CMK (cell line): ENCODE results near the gene TRAPPC3L.
"Not testable (repeated sequence)": the region's sequence is repeated elsewhere in the genome, so short reads cannot be mapped to it uniquely, and the experiment has no call there.

Source experiments
- DNase-seq: peaks from one replicate; pipeline ENCODE4 v3.0.0-alpha.2; 2010; ENCODE audit warnings: low read depth

Gene TRAPPC3L

DNA sequence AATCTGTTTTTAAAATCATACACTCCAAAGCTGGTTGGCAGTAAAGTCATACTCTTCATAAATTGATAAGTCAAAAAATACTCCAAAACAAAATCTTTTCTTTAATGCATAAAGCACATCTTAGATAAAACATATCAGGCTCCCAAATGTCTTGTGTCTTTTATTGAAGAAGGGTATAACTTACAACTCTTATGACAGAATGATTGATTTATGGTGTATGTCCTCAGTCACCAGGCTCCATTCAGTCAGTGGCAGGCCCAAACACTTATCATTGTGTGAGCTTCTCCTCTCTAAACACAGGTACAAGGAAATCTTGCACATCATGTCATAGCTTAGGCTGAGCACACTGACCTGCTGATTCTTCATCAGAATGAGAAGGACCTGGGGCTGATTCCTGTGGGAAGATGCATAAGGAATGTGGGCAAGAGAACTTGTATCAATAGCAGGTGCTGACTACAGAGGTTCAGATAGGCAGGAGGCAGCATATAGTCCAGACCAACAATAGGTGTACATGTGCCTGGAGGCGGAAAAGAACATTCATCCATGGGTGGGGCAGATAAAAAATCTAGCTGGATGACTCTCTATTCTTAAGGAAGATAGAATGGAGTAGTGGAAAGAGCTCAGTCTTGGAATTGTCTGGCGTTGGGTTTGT is 32.1 kb downstream of the TRAPPC3L start:
- no peak for DNase-seq

DNA sequence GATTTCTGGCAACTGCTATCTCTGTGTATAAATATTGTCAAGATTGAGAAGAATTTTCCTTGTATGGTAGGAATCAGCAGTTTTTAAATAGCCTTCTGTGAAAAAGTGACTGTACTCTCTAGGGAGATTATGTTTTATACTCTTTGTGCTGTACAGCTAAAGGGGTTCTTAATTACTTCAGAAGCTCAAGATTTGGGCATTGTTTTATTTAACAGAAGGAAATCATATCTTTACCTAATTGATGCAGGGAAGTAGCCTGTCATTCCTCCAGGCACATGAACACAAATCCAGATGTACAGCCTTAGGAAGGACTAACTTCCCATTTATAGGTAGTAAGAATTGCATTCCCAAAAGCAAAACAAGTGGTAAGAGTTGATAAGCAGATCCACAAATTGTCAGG is 32.8 kb downstream of the TRAPPC3L start:
- no peak for DNase-seq

GRCh38 chr6:116512111-116512559 is 33.3 kb downstream of the TRAPPC3L start:
- no peak for DNase-seq

DNA sequence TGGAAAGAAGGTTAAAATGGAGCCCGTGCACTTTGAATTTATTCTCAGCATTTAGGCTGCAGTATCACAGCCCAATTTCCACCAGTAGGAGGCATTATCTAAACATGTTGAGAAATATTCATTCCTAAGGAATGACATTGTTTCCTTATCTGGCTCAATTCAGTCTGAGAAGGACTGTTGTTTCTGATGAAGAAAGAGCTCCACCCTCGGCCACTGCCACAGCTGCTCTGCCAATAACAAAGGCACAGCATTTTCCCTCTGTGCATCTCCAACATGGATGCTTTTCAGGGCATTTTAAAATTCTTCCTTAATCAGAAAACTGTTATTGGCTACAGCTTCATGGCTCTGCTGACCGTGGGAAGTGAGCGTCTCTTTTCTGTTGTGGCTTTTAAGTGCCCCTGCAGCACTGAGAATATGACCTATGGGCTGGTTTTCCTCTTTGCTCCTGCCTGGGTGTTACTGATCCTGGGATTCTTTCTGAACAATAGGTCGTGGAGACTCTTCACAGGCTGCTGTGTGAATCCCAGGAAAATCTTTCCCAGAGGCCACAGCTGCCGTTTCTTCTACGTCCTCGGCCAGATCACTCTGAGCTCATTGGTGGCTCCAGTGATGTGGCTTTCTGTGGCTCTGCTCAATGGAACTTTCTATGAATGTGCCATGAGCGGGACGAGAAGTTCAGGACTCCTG is 33.9 kb downstream of the TRAPPC3L start, which contains the start of gene CALHM5:
CALHM5 (plus strand) TSS at position 216 of the 687 bp plus-strand sequence; CDS start at position 274, 58 bp downstream.
- DNase-seq = no peak

DNA sequence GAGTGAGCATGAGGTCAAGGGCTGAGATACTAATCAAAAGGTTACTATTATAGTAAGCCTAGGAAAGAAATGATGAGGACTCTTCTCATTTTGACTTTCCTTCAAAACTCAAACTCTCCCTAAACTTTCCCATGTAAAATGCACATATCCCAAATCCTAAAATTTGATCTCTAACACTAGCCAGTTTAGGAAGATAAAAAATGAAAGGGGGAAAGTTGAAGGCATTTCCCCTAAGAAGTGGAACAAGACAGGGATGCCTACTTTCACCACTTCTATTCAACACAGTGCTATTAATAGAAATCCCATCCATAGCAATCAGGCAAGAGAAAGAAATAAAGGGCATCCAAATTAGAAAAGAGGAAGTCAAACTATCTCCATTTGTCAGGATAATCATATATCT is 37.0 kb downstream of the TRAPPC3L start:
- no peak for DNase-seq

- no peak for DNase-seq
Measured at GRCh38 chr6:116507324-116507723, 38.2 kb downstream of the TRAPPC3L start.

- no peak for DNase-seq
Measured at GRCh38 chr6:116500969-116501433, 44.5 kb downstream of the TRAPPC3L start.

DNA sequence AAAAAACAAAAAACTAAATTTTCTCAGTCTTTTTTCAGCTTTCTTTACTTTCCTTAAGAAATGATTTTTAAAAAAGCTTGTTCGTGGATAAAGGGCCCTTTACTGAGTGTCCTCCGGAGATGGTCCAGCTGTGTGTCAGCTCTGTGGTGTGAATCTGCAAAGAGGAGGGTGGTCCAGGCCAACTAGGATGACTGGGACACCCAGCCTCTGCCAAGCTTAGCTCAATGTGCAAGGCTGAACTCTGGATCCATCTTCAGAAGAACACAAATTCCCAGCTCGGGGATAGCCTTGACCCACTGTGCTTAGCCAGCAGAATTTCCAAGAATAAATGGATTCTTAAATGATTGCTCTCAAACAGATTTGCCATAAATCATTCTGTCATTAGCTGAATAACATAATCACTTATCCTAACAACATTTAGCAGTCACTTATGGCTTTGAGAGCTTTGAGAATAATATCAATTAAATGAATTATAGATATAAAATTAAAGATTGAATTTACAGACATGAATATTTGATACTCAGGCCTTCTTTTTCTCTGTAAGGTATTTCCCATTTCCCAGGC is 48.3 kb downstream of the TRAPPC3L start:
- DNase-seq = no peak

GRCh38 chr6:116495161-116495560 is 50.3 kb downstream of the TRAPPC3L start:
- DNase-seq = not testable (repeated sequence)

- DNase-seq = no peak
Measured at GRCh38 chr6:116492331-116493067, 53.0 kb downstream of the TRAPPC3L start.

DNA sequence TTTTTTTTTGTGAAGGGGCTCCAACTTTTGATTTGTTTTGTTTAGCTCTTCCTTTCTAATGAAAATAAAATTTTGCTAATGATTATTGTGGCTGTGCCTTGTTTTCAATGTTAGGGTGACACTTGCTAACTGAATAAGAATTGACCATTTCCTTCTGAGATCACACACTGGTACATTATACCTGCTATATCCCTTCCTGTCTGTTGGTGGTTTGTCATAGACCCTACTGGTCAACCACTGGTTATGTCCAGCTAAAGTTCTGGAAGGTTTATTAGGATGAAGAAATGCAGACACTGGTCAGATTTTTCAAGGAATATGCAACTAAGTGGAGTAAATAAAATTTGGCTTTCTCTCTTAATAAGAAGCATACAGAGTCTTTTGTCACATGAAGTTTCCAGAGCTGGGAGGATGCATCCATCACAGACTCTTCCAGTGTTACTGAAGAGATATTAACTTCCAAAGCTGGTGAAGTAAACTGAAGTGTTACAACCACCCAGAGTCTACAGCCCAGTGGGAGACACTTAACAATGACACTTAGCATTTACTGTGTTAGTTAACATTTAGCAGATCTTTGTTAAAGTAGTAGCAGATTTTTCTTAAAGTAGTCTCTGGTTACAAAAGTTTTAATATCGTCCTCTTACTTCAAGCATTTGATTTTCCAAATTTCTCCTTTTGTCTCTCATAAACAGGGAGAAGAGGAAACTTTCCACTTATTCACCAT is 53.7 kb downstream of the TRAPPC3L start:
- DNase-seq = no peak

GRCh38 chr6:116485559-116486184 is 59.8 kb downstream of the TRAPPC3L start:
- DNase-seq = no peak

- no peak for DNase-seq
Measured at GRCh38 chr6:116483616-116484015, 61.9 kb downstream of the TRAPPC3L start.

DNA sequence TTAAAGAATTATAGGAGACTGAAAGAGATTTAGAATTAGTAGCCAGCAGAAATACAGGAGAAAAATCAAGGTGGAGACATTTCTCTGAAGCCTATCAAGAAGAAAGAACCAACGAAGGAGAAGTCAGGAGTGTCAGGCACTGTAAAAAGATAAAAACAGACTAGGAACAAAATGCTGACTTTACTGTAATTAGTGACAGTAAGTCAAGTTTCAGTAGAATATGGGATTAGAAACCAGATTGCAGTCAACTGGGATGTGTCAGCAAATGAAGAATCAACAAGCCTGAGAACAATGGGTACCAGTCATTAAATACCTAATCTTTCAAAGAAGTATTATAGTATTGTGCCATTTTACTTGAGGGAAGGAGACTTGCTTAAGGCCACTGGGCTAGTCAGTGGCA is 62.7 kb downstream of the TRAPPC3L start:
- DNase-seq = no peak

DNA sequence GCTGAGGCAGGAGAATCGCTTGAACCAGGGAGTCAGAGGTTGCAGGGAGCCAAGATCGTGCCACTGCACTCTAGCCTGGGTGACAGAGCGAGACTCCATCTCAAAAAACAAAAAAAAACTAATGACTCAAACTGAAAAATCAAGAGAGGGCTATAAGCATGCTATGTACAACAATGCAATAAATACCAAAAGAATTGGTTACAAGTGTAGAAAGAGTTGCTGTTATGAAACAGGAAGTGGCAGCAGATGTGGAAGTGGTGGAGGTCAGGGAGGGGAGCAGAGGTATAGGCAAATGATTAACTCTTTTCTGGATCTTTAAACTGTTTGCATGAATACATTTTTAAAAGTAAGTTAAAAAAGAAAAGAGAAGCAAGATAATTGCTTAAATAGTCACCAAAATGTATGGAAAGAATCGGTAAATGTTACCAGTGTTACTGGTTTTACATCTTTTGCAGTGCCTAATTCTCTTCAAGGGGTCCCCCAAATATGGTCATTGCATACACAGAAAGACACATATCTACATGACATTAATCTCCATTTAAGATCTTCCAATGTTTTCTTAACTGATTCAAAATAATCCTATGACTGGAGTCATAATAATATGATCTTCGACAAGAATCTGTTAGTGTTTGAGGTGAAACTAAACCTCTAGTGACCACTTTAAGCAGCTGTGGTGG is 69.3 kb downstream of the TRAPPC3L start:
- no peak for DNase-seq

GRCh38 chr6:116475141-116475540 is 70.3 kb downstream of the TRAPPC3L start:
- no peak for DNase-seq

DNA sequence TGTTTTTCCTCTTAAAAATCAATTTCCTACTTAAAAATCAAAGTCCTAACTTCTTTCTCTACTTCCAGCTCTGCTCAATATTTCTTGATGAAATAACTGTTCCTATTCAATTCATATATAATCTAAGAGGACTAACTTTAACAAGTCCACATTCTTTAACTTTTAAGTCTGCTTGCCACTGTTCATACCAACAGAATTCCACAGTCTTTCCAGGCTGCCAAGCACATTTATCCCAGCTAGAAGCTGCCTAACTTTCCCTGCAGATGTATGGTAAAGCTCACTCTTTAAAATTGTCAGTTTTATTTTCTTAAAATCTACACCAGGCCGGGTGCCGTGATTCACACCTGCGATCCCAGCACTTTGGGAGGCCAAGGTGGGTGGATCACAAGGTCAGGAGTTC is 72.8 kb downstream of the TRAPPC3L start:
- no peak for DNase-seq

DNA sequence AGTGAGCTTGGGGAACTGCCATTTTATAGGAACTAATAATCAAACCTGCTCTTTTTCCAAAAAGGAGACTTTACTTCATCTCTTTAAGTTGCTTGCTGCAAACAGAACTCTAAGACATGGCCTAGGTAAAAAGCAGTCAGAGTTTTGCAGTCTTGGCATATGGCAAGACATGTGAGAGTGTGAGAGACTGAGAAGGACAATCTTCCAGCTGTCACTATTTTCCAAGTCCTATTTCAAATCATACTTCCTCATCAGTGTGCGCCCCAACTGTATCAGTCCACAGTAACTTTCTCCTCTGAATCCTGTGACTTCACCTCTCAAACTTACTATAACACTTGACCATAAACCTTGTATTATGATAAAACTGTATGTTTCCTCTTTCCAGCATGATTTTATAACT is 74.0 kb downstream of the TRAPPC3L start:
- no peak for DNase-seq

- no peak for DNase-seq
Measured at GRCh38 chr6:116468293-116468692, 77.2 kb downstream of the TRAPPC3L start.

DNA sequence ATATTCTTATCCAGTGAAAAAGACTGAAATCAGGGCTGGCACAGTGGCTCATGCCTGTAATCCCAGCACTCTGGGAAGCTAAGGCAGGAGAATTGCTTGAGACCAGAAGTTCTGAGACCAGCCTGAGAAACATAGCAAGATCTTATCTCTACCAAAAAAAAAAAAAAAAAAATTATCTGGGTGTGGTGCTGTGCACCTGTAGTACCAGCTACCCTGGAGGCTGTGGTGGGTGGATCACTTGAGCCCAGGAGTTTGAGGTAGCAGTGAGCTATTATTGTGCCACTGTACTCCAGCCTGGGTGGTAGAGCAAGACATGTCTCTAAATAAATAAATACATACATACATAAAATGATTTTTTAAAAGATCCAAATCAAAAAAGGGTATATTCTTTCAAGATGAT is 78.0 kb downstream of the TRAPPC3L start:
- no peak for DNase-seq

DNA sequence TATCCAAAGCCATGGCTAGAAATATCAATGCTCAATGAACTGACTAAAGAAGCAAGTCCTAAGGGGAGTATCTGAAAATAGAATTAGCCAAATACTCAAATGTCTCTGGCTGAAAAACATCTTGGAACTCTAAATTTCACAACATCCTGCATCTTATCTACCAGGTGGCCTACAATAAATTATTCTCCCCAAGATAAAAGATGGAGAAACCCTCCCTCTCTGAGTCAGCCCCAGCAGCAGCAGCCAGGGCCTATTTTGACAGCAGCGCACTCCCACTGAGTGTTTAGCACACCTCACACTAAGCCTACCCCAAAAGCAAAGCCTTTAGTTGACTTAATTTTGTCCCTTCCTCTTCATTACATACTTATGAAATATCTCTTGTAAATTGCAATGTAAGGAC is 78.4 kb downstream of the TRAPPC3L start:
- no peak for DNase-seq
